Fibroblast of skin of left quadriceps (primary cell): ENCODE results near the gene PRKAG1.

Source experiments
- DNase-seq, 2 experiments: peaks; one replicate each; pipeline ENCODE4 v3.0.0-alpha.2; 2013; ENCODE audit warnings: low read depth in 2 of 2

Gene PRKAG1

GRCh38 chr12:49031573-49032161, 13.1 kb upstream of the PRKAG1 start:
- no peak for DNase-seq

- DNase-seq = no peak
These were observed 12.4 kb upstream of the PRKAG1 start for GRCh38 chr12:49030714-49031572.

DNA sequence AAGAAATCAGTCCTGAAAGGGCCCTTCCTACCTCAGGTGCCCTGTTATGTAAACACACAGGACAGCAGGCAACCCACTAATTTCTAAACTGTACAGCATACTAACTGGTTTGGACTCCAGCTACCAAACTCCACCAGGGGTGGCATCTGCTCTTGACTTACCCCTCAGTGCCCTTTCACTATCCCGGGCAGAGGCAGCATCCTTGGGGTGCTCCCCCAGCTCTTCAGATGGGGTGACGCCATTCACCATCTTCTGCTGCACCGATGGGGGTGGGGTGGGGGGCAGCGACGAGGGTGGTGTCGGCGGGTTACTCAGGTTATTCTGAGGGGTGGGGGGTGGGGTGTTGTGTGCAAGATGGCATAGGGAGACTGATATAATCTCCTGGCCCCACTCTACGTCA, 11.5 kb upstream of the PRKAG1 start:
- no peak for DNase-seq

DNA sequence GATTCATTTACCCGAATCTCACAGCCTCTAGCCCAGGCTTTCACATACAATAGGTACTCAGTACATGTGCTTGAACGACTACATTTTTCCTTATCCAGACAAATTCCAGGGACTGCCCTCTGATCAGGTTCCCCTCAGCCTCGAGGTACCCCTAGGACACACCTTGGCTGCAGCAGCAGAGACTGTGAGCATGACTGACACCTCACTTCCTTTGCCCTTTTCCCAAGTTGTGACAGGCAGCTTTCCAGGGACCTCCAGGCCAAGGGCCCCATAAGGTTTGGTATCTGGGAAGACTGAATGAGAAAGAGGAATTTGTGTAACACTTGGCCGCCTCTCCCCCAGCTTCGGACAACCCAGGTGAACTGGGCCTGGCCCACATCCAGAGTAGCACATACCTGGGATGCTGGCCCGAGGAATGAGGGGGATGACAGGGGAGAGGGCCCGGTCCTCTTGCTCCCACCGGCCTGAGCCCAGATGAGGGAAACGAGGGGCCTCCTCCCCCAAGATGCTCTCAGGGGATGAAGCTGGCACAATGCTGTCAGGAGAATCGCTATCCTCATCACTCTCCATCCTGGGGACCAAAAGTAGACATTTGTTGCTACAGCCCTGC, 10.2 kb upstream of the PRKAG1 start:
- DNase-seq = no peak

DNA sequence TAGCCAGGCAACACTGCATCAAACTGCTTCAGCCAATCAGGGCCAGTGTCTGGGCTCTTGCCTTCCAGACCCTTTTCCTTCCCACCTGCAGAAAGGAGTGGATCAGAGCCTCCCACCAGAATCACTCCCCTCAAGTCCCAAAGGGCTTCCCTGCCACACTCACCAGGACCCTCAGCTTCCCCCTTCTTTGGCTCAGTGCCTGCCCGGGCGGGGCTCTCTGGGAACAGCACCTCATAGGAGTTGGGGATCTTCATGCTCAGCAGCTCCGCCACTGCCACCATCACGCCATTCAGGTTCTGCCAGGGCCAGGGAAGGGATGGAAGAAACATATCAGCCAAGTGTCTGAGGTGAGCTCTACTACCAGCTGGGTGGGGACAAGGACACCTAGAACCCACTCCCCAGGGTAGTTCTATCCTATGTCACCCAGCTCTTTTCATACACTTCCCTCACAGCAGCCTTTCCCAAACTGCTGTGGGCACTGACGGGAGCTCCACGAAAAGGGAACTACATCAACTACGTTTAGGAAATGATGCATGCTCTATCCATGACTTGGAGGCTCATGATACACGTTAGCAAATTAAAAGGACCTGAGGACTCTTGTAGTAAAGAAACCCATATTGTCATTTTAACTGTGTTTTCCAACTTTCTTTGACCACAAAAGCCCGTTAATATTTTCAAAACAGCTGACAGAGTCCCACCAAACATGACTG, 9.4 kb upstream of the PRKAG1 start:
- DNase-seq = no peak

GRCh38 chr12:49026678-49027480, 8.3 kb upstream of the PRKAG1 start:
- DNase-seq = no peak

DNA sequence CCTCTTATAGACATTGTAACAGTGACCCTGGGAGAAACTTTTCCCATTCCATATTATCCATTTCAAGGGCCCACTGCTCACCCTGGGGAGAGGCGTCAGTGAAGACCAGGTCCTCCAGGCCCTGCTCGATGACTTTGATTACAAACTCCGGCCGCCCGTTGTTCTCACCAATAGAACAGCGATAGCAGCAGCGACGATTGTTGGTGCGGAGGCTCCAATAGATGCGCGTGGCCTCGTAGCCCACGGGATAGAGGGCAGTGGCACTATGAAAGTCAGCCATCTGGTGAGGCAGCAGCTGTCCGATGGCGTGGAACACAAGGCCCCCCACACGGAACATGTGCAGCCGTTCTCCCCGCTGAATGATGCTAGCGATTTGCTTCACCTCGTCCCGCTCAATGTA, 7.5 kb upstream of the PRKAG1 start:
- DNase-seq = no peak

DNA sequence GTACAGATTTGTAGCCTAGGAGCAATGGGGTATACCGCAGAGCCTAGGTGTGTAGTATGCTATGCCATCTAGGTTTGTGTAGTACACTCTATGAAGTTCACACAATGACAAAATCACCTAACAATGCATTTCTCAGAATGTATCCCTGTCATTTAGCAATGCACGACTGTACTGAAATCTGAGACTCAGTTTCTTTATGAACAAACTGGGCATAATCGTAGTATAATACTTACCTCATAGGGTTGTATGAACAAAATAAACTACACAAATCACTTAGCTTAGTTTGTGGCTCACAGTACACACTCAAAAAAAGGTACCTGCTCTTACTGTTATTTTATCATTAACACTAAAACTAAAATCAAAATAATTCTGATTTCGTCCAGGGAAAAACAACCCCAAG, 6.9 kb upstream of the PRKAG1 start:
- DNase-seq = no peak

DNA sequence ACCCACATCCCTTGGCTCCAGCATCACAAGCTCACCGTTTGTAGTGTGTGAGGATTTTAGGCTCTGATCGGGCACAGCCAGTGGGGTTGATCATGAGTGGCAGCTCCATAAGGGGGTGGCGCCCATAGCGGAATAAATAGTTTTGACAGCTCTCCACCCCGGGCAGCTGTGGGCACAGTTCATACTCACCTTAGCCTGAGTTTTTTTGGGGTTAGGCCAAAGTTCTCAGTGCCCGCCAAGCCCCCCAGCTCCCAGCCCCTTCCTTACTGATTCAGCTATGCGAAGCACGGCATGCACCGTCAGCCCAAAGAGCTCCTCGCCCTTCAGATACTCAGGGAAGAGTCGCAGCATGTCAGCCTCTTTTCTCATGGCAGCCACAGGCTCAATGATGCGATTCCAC, 6.0 kb upstream of the PRKAG1 start:
- DNase-seq = no peak

GRCh38 chr12:49023812-49024211, 5.2 kb upstream of the PRKAG1 start:
- no peak for DNase-seq

GRCh38 chr12:49022558-49023178, 4.1 kb upstream of the PRKAG1 start:
- no peak for DNase-seq

GRCh38 chr12:49021292-49021915, 2.8 kb upstream of the PRKAG1 start:
- no peak for DNase-seq

DNA sequence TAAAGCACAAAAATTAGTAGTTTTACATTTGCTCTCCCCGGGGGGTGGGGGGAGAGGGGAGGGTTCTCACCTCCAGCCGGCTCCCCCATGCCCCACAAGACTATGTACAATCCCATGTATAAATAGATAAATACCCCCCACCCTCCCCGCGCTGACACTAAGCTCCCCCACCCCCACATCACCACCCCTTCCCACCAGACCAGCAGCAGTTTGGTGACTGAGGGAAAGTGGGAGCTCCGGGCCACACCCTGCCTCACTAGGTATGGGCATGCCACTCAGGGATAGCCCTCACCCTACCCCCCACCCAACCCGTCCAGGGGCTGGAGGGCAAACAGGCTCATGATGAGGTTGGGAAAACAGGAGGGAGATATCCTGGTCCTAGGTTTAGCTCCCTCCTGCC, 1.9 kb upstream of the PRKAG1 start:
- DNase-seq = no peak

DNA sequence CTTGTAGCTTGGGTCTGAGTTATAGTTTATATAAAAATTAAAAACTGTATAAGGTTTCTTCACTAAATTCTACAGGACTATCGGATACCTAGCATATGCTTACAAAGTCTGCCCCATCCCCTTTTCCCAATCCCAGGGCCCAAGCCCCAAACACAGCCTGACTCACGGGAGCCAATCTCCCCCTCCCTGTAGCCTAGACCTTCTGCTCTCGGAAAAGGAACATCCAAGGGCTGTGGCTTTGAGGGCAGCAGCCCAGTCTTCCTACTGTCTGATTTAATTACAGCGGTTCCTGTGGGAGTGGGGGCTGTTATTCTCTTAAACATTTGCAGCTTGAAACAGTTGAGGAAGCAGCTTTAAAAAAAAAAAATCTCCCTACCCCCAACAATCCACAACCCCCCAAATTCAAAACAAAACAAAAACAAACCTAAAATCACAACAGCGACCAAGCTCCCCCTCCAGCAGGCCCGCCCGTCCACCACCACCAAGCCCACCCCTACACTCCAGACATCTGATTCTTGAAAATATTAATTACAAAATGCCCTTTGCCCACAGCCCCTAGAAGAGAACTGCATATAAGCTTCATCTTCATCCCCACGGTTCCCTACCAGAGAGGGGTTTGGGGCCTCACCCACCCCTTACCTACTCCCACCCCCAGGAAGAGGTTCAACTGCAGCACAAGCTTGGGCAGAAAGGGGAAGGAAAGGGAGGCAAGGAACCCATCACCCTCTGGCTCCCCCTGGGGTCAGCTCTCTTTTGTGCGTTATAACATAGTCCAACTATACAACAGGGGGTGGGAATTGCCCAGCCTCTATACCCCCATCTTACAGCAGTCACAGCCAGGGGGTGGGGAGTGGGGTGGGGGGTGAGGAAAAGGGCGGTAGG, 1.1 kb upstream of the PRKAG1 start:
- DNase-seq = no peak

- DNase-seq = no peak
These were observed 499 bp upstream of the PRKAG1 start for GRCh38 chr12:49019120-49019430.

DNA sequence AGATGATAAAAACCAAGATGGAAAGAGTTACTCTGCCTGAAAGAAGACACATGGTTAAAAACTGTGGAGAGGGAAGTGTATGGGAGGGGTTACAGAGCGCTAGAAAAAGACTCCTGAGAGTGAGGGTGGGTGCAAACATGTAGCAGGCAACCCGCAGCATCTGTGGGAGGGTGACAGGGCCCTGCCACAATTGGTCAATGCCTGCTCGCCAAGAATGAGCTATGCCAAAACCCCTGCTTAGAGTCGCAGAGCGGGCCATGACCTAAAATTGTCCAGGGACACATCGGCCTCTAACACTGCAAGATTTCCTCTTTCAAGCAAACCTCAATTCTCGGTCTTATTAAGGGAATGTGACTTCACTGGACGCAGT, 700 bp downstream of the PRKAG1 start:
- DNase-seq = no peak

DNA sequence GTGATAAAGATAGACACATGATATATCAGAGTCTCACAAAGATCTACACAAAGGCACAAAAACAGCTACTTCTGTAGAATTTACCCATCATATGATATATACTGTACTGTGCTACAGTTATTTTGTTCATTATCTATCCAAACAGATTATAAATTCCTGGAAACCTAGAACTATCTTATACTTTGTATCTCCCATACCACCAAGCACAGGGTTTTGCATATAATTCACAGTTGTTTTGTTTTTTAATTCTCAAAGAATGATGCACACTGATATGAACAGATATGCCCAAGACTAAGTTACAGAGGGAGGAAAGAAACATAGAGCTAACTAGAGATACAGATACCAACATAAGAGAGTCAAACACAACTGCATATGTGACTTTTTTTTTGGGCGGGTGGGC, 3.4 kb downstream of the PRKAG1 start:
- DNase-seq = no peak

- DNase-seq = no peak
These were observed 4.0 kb downstream of the PRKAG1 start for GRCh38 chr12:49014547-49014946.

DNA sequence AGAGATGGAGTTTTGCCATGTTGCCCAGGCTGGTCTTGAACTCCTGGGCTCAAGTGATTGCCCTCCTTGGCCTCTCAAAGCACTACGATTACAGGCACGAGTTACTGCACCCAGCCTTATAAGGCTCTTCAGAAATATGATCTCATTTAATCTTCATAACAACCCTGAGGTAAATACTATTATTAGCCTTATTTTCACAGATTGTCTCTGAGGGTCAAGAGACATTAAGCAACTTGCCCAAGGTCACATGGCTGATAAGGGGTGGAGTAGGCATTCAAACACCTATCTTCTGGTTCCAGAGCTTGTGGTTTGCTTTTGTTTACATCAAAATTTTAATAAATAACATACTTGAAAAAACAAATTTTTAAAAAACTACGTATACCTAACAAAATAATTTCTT, 5.1 kb downstream of the PRKAG1 start:
- DNase-seq = no peak

DNA sequence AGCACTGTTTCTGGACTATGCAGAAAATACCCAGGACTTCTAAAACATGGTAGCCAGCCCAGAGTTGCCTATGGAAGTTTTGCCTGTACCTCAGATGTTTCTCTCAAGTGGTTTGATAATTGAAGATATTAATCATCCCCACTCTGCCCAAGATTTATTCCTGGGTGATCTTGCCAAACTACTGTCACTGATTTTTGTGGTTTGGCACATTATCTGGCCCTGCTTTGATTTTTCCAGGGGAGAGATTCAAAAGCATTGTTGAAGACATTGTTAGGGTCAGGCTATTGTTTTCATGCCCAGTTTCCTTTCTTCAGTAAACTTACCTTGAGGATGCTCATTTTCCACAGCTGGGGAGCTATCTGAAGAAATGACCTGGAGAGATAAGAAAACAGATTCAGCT, 5.8 kb downstream of the PRKAG1 start:
- DNase-seq = no peak
